MCF 10A (cell line): ENCODE data around the gene OR52B6. TPM values are rescaled to one million over a fixed set of nuclear protein-coding genes. Genes with fewer than 3 reads are reported as not detected.

Experiments
- total RNA-seq: library from RNA; stranded (reverse); gene quantifications from 2 replicates; pipeline ENCODE4 v1.2.3, GENCODE V29; 2022

OR52B6 gene
- total RNA-seq, 1 experiment from 2014 or later: not detected

Other genes starting within 250 kb of the OR52B6 start
- not detected in 2 replicates for gene OR51B5, start 237.4 kb upstream of the OR52B6 start, total RNA-seq
- gene OR51B6, start 229.4 kb upstream of the OR52B6 start, total RNA-seq: not detected in 2 replicates
- not detected in 2 replicates for gene OR51M1, start 197.1 kb upstream of the OR52B6 start, total RNA-seq
- gene OR51Q1, start 158.8 kb upstream of the OR52B6 start, total RNA-seq: not detected in 2 replicates
- gene OR51I1, start 139.4 kb upstream of the OR52B6 start, total RNA-seq: not detected in 2 replicates
- gene OR51I2, start 131.6 kb upstream of the OR52B6 start, total RNA-seq: not detected in 2 replicates
- gene OR52D1, start 92.2 kb upstream of the OR52B6 start, total RNA-seq: not detected in 2 replicates
- gene UBQLN3, start 70.9 kb upstream of the OR52B6 start, total RNA-seq: not detected in 2 replicates
- not detected in 2 replicates for gene UBQLNL, start 64.2 kb upstream of the OR52B6 start, total RNA-seq
- not detected in 2 replicates for gene OR52H1, start 32.3 kb upstream of the OR52B6 start, total RNA-seq
- gene TRIM6, start 15.8 kb downstream of the OR52B6 start, total RNA-seq: 0.74 and 0.75 TPM in 2 replicates
- 0.96 and 2.1 TPM in 2 replicates for gene TRIM34, start 44.1 kb downstream of the OR52B6 start, total RNA-seq
- gene TRIM5, start 104.2 kb downstream of the OR52B6 start, total RNA-seq: 27.9 and 28.6 TPM in 2 replicates
- gene TRIM22, start 108.9 kb downstream of the OR52B6 start, total RNA-seq: 24.1 and 26.0 TPM in 2 replicates
- gene OR56B1, start 155.6 kb downstream of the OR52B6 start, total RNA-seq: not detected in 2 replicates
- gene OR52N4, start 173.4 kb downstream of the OR52B6 start, total RNA-seq: not detected in 2 replicates
- gene OR52N5, start 202.5 kb downstream of the OR52B6 start, total RNA-seq: not detected in 2 replicates
- gene OR52N1, start 210.4 kb downstream of the OR52B6 start, total RNA-seq: not detected in 2 replicates
- gene OR52N2, start 228.0 kb downstream of the OR52B6 start, total RNA-seq: not detected in 2 replicates